GM12873 (cell line): Measurements from ENCODE around the gene MGAT5B.

Source experiments
- CTCF ChIP-seq: IDR thresholded peaks from 2 replicates; pipeline ENCODE4 v1.5.1; 2012; ENCODE audit warnings: low read depth, mild to moderate bottlenecking, moderate library complexity, low read length, control low read depth; ENCODE audit not compliant: insufficient read depth; ENCODE audit errors: missing control alignments

MGAT5B gene

GRCh38 chr17:76988796-76989195 is 120.6 kb downstream of the MGAT5B start:
- TF ChIP-seq CTCF = no peak

GRCh38 chr17:76989519-76989918 is 121.3 kb downstream of the MGAT5B start:
- TF ChIP-seq CTCF = no peak

GRCh38 chr17:76992891-76993290 is 124.7 kb downstream of the MGAT5B start:
- TF ChIP-seq CTCF = no peak

- no peak for TF ChIP-seq CTCF
These were observed 125.4 kb downstream of the MGAT5B start for GRCh38 chr17:76993651-76994050.

- TF ChIP-seq CTCF = no peak
These were observed 126.0 kb downstream of the MGAT5B start for GRCh38 chr17:76994237-76994637.

- TF ChIP-seq CTCF = no peak
These were observed 127.3 kb downstream of the MGAT5B start for GRCh38 chr17:76995387-76996105.

- TF ChIP-seq CTCF = no peak
These were observed 128.8 kb downstream of the MGAT5B start for GRCh38 chr17:76996741-76997694.
